K562 (cell line): ENCODE data around the gene THSD8. TPM values are rescaled to one million over a fixed set of nuclear protein-coding genes. Genes with fewer than 3 reads are reported as not detected.

Source experiments
- CEBPB ChIP-seq: fragments of 450-650 bp; IDR thresholded peaks from 2 replicates; pipeline ENCODE4 v1.6.1; 2016; ENCODE audit warnings: missing genetic modification characterization, missing compliant biosample characterization
- DEAF1 ChIP-seq: fragments of 450-650 bp; formaldehyde crosslinking; IDR thresholded peaks from 2 replicates; pipeline ENCODE4 v1.4.0; 2020; ENCODE audit warnings: mild to moderate bottlenecking, moderate library complexity
- E2F5 ChIP-seq: sonication (generic); formaldehyde crosslinking; IDR thresholded peaks from 2 replicates; pipeline ENCODE4 v1.8.0; 2022; ENCODE audit warnings: mild to moderate bottlenecking, missing genetic modification reagents
- ETV6 ChIP-seq, 3 experiments: fragments of 150-350 bp in 1 of 3; sonication (generic) in 1 of 3; formaldehyde crosslinking in 1 of 3; IDR thresholded peaks; 2 replicates each; pipeline versions ENCODE4 v1.6.1 to v1.8.0; 2014 to 2022; ENCODE audit warnings: borderline replicate concordance in 2 of 3, low read depth in 2 of 3, antibody characterized with exemption in 1 of 3, low read length in 1 of 3, mild to moderate bottlenecking in 1 of 3, missing genetic modification reagents in 1 of 3
- FOXA1 ChIP-seq: fragments of 450-650 bp; IDR thresholded peaks from 2 replicates; pipeline ENCODE4 v1.6.1; 2016; ENCODE audit warnings: mild to moderate bottlenecking, borderline replicate concordance
- GMEB1 ChIP-seq: fragments of 250-450 bp; sonication (Bioruptor Pico); IDR thresholded peaks from 2 replicates; pipeline ENCODE4 v1.4.0; 2020; ENCODE audit warnings: mild to moderate bottlenecking
- LARP7 ChIP-seq: fragments of 450-650 bp; IDR thresholded peaks from 2 replicates; pipeline ENCODE4 v1.6.1; 2016
- MXI1 ChIP-seq: IDR thresholded peaks from 2 replicates; pipeline ENCODE4 v1.6.1; 2011; ENCODE audit warnings: low read depth, mild to moderate bottlenecking, improper control_type of control experiment, low read length
- POLR2A ChIP-seq: fragments of 450-650 bp; conservative IDR thresholded peaks from 2 replicates; pipeline ENCODE4 v1.6.1; 2016
- POLR2H ChIP-seq: IDR thresholded peaks from 2 replicates; pipeline ENCODE4 v1.6.1; 2016; ENCODE audit warnings: missing genetic modification characterization, low read depth, mild to moderate bottlenecking, control low read depth, missing compliant biosample characterization, moderate library complexity
- RFX1 ChIP-seq: fragments of 450-650 bp; IDR thresholded peaks from 2 replicates; pipeline ENCODE4 v1.6.1; 2016; ENCODE audit warnings: mild to moderate bottlenecking, moderate library complexity
- SPI1 ChIP-seq: IDR thresholded peaks from 2 replicates; pipeline ENCODE4 v1.6.1; 2011; ENCODE audit warnings: low read depth, low read length, control low read depth, borderline replicate concordance
- TRIM24 ChIP-seq, 2 experiments: fragments of 450-650 bp; IDR thresholded peaks; 2 replicates each; pipeline ENCODE4 v1.6.1; 2016
- ZBTB7A ChIP-seq: IDR thresholded peaks from 2 replicates; pipeline ENCODE4 v1.6.1; 2011; ENCODE audit warnings: low read depth, mild to moderate bottlenecking, low read length, moderate library complexity, borderline replicate concordance; ENCODE audit not compliant: control insufficient read depth
- ZNF124 ChIP-seq: sonication (generic); formaldehyde crosslinking; IDR thresholded peaks from 2 replicates; pipeline ENCODE4 v1.8.1; 2022; ENCODE audit warnings: missing genetic modification reagents
- ZNF212 ChIP-seq: fragments of 450-650 bp; formaldehyde crosslinking; IDR thresholded peaks from 2 replicates; pipeline ENCODE4 v1.4.0; 2020; ENCODE audit warnings: mild to moderate bottlenecking
- ZNF780A ChIP-seq: fragments of 250-450 bp; sonication (Bioruptor Pico); IDR thresholded peaks from 2 replicates; pipeline ENCODE4 v1.5.0; 2021; ENCODE audit warnings: mild to moderate bottlenecking
- polyA plus RNA-seq, 8 experiments: library from polyadenylated mRNA; depleted of rRNA in 4 of 8; stranded (reverse) in 5 of 8; unstranded in 3 of 8; fragments of >200 nt; fragmentation: Nextera tagmentation in 2 of 8; fragmentation: Illumina TruSeq in 1 of 8; extraction: Ambion mirVana in 2 of 8; extraction: Trizol in 1 of 8; gene quantifications; 2 replicates each; pipeline versions ENCODE4 v1.2.1 to v1.2.3, GENCODE V29; 2011 to 2014; ENCODE audit warnings: inconsistent platforms in 1 of 8, missing spikeins in 1 of 8
- total RNA-seq, 7 experiments: library from RNA; depleted of rRNA in 6 of 7; stranded (reverse); fragments of >200 nt in 6 of 7; fragmentation: Illumina TruSeq in 2 of 7; extraction: Trizol in 2 of 7; gene quantifications; 2 replicates each; pipeline versions ENCODE4 v1.2.1 to v1.2.3, GENCODE V29; 2011 to 2021; ENCODE audit warnings: low replicate concordance in 1 of 7
- TF ChIP-seq, protein P1 (sequence below): fragments of 200-800 bp; sonication (Bioruptor generic); IDR thresholded peaks from 2 replicates; pipeline ENCODE4 v1.6.1; 2017; ENCODE audit warnings: missing genetic modification characterization, missing compliant biosample characterization
- TF ChIP-seq, protein P2 (sequence below): fragments of 450-650 bp; IDR thresholded peaks from 2 replicates; pipeline ENCODE4 v1.7.0; 2016; ENCODE audit warnings: borderline replicate concordance

THSD8 gene
- total and polyA plus RNA-seq, 9 of the 15 experiments (the other 6 are each of a cell fraction or from before 2014, with no cell fraction given) = 8.4 to 42.4 (median 19.9) TPM; not detected in 2

GRCh38 chr19:12789904-12790619 lies 11.8 kb upstream of the THSD8 start (continued):
- TF ChIP-seq POLR2A (0 out of 2 replicates have a peak, but pooled peaks have one; percentile 17), ETV6 (IDR thresholded peaks at IDR 0.05; ENCODE audit: borderline replicate concordance in 1 of 2, low read depth in 2 of 2, low read length in 1 of 2) (0 out of 4 replicates have a peak, but pooled peaks of 1 of the 2 experiments have one; percentile 22), ETV6 (CRISPR knock-in tag; IDR thresholded peaks at IDR 0.05; ENCODE audit: borderline replicate concordance) (no peak), ZNF780A (CRISPR knock-in tag) (0 out of 2 replicates have a peak, but pooled peaks have one; percentile 38), ZNF124 (CRISPR knock-in tag) (no peak), E2F5 (peak; percentile 85; the same call in 1 of the 2 replicates), CEBPB (peak; percentile 97), RFX1 (peak; percentile 99), ZNF212 (CRISPR knock-in tag) (no peak), DEAF1 (no peak), ZBTB7A (peak; percentile 85), TRIM24 (IDR thresholded peaks at IDR 0.05) (peak in 1 of 2 experiments; percentile 76; a peak in 2 of 4 replicates), LARP7 (no peak), FOXA1 (no peak), GMEB1 (CRISPR knock-in tag) (peak; percentile 44; the same call in 1 of the 2 replicates), MXI1 (peak; percentile 92), SPI1 (0 out of 2 replicates have a peak, but pooled peaks have one; percentile 32), POLR2H (peak; percentile 39; the same call in 1 of the 2 replicates)
- TF ChIP-seq, protein P1, sequence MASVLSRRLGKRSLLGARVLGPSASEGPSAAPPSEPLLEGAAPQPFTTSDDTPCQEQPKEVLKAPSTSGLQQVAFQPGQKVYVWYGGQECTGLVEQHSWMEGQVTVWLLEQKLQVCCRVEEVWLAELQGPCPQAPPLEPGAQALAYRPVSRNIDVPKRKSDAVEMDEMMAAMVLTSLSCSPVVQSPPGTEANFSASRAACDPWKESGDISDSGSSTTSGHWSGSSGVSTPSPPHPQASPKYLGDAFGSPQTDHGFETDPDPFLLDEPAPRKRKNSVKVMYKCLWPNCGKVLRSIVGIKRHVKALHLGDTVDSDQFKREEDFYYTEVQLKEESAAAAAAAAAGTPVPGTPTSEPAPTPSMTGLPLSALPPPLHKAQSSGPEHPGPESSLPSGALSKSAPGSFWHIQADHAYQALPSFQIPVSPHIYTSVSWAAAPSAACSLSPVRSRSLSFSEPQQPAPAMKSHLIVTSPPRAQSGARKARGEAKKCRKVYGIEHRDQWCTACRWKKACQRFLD (CRISPR knock-in tag) = no peak
- TF ChIP-seq, protein P2, sequence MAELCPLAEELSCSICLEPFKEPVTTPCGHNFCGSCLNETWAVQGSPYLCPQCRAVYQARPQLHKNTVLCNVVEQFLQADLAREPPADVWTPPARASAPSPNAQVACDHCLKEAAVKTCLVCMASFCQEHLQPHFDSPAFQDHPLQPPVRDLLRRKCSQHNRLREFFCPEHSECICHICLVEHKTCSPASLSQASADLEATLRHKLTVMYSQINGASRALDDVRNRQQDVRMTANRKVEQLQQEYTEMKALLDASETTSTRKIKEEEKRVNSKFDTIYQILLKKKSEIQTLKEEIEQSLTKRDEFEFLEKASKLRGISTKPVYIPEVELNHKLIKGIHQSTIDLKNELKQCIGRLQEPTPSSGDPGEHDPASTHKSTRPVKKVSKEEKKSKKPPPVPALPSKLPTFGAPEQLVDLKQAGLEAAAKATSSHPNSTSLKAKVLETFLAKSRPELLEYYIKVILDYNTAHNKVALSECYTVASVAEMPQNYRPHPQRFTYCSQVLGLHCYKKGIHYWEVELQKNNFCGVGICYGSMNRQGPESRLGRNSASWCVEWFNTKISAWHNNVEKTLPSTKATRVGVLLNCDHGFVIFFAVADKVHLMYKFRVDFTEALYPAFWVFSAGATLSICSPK = no peak
